Measurements from ENCODE around the gene FGF23. TPM values are rescaled to one million over a fixed set of nuclear protein-coding genes. Genes with fewer than 3 reads are reported as not detected.

The FGF23 gene
- total RNA-seq, 4 donors from 2014 or later: not detected

DNA sequence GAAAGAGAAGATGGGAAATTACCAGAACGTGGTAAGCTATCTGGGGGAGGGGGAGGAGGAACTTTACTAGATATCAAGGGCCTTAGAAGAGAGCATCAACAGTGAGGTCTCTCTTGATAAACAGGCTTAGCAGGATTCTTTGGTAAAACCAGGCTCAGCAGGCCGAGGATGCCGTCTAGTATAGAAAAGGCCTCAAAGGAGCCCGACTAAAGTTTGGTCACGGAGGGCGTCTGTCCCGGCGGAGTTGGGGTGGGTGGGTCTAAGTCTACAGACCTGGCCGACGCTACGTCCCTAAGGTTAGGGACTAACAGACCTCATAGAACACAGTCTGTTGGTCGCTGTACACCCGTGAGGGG, 59.0 kb downstream of the FGF23 start:
- Histone ChIP-seq H3K36me3 (no peaks in the 10 kb centered on the region), H3K27ac (peak overlapping the region; percentile 91 to 97 (median 96)), H3K4me1 (peaks cover 7 to 24% (median 14%) of the 10 kb centered on the region in 4 donors), H3K9me3 (no peaks in the 10 kb centered on the region), H3K4me3 (peak overlapping the region; percentile 29 to 84 (median 67)), H3K27me3 (no peaks in the 10 kb centered on the region)
- TF ChIP-seq POLR2AphosphoS5 (IDR thresholded peaks at IDR 0.05) (no peak), EP300 (IDR thresholded peaks at IDR 0.05; ENCODE audit: low read depth) (no peak), POLR2A (IDR thresholded peaks at IDR 0.05) (no peak), CTCF (IDR thresholded peaks at IDR 0.05) (no peak)
- intact Hi-C loops (cut with DNase I; ENCODE audit: low total_unique reads) (no loop called here), in situ Hi-C loops (cut with MboI; ENCODE audit: low pct_ligation_motif_present in 1 of 4, low pct_unique_long_range_greater_than_20kb in 1 of 4, low sequenced_read_pairs in 3 of 4) (loop anchor here in 2 of 4 donors (25.0 kb wide), 1 partner anchor 217 kb away; the partner anchor contains the start of gene RAD51AP1 (in 2 of the 2))
- no peak for DNase-seq
- WGBS, 2 donors (ENCODE audit: low coverage in 1 of 2): 0% methylated on average over 1 to 13 of the region's 13 CpGs

Other genes with a start within 250 kb of the FGF23 start
- gene CCND2, start 106.0 kb downstream of the FGF23 start, total RNA-seq: 100 to 1,000 TPM in 1 of 4 donors, 10 to 100 TPM in 3; 32.9 to 132 (median 58.8) TPM
- 10 to 100 TPM in 1 of 4 donors, 1 to 10 TPM in 3; 2.6 to 26.6 (median 4.4) TPM for gene TIGAR, start 58.5 kb downstream of the FGF23 start, total RNA-seq
- gene FGF6, start 66.1 kb upstream of the FGF23 start, total RNA-seq: not detected
- gene RAD51AP1, start 159.2 kb upstream of the FGF23 start, total RNA-seq: 1 to 10 TPM in 3 of 4 donors, not detected in 1; 1.9 to 2.7 (median 2.4) TPM
- 100 to 1,000 TPM in 1 of 4 donors, 10 to 100 TPM in 3; 20.3 to 120 (median 22.4) TPM for gene DYRK4, start 182.5 kb upstream of the FGF23 start, total RNA-seq